Measurements from ENCODE around the gene IPMK.
"Not testable (repeated sequence)": the region's sequence is repeated elsewhere in the genome, so short reads cannot be mapped to it uniquely, and the experiment has no call there.

IPMK gene

DNA sequence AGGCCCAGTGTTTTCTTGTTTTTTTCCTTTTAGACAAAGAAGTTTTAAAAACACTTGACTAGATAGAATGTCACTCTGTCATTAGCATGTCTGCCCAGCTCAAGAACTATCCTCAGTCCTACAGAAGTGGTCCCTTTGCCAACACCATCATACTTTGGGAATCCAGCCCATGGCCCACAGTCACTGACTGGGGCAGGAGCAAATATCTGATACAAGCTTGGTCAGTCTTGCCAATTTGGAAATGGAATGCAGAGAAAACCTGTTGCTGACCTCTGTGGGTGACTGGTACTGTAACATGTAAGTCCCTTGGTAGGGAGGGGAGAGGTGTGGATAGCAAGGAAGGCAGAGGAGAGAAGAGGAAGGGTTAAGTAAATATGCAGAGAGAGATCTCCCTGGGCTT, 47.8 kb downstream of the IPMK start:
- DNase-seq: no peak

DNA sequence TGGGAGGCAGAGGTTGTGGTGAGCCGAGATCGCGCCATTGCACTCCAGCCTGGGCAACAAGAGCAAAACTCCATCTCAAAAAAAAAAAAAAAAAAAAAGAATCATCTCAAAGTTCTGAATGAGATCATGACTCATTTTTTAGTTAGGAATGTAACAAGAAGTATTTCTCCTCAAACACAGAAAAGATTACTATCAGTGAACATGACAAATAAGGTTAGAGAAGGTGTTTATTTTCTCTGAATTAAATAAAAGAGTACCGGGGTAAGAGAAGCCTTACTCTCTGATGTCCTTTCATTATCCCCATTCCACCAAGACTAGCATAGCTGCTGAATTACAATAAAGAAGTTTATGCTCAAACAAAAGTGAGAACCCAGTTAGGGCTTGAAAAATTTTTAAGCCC, 50.1 kb downstream of the IPMK start:
- DNase-seq: no peak

DNA sequence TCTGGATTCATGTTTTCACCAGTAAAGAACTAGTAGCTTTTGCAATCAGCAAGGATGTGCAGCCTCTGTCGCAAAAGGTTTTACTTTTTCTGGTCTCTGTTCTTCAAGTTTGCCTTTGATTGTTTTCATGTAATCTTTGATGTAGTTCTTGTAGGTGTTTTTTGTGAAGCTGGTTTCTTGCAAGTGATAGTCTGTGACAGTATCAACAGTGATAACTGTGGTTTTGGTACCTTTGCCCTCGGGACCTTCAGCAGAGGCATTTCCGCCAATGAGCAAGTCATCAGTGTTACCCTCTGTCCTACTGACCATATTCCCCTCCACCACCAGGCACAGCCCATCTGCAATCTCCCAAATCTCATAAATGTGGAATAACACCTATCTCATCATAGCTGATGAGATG, 55.1 kb downstream of the IPMK start:
- DNase-seq: no peak

DNA sequence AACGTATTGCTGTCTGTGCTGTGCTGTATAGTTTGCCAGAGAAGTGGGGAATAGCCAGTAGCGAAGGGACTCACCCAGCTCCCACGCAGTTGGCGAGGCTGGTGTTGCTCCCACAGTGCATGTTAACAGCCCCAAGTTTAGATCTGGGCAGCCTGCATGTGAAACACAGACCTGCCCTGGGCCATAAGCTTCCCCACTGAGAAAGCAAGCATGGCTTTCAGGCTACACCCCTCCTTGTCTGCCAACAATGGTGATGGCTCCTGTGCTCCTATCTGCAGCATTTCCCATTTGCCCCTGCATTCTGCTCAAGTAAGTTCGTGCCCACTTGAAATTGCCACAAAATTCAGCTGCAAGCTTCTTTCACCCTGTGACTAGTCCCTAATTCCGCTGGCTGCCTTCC, 57.5 kb downstream of the IPMK start:
- DNase-seq: no peak

DNA sequence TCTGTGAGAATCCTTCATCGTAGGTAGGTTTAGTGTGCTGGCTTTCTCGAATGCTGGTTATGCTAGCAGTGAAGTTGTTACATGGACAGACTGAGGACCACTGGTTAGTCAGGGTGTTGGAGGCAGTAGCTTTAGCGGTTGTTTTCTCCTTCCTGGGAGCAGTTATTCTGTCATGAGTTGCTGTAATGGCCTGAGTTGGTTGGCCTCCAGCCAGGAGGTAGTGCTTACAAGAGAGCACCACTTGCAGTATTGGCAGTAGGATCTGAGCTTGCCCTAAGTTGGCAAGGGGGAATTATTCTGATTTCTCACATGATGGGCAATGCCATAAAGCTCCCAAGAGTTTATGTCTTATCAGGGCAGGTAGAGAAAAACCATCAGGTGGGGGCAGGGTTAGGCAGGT, 58.0 kb downstream of the IPMK start:
- DNase-seq: no peak

DNA sequence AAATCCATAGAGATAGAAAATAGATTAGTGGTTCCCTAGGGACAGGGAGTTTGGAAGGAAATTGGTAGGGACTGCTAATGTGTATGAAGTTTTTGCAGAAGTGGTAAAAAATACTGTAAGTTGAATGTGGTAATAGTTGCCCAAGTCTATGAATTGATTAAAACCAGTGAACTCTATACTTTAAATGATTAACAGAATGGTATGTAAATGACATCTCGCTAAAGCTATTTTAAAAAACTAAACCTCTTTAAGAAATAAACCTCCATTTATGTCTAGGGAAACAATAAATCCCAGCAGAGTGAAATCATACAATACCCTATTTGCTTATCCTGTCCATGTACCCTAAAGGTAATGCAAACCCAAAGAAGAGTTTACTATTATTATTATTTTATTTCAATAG, 61.4 kb downstream of the IPMK start:
- no peak for DNase-seq

DNA sequence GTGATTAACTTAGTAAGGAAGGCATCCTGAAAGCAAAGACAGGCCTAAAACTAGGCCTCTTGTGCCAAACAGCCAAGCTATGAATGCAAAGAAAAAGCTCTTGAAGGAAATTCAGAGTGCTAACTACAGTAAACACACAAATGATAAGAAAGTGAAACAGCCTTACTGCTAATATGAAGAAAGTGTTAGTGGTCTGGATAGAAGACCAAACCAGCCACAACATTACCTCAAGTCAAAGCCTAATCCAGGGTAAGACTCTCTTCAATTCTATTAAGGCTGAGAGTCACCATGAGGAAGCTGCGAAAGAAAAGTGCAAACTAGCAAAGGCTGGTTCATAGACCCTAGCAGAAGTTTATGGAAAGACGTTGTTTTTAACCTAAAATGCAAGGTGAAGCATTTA, 66.0 kb downstream of the IPMK start:
- no peak for DNase-seq

DNA sequence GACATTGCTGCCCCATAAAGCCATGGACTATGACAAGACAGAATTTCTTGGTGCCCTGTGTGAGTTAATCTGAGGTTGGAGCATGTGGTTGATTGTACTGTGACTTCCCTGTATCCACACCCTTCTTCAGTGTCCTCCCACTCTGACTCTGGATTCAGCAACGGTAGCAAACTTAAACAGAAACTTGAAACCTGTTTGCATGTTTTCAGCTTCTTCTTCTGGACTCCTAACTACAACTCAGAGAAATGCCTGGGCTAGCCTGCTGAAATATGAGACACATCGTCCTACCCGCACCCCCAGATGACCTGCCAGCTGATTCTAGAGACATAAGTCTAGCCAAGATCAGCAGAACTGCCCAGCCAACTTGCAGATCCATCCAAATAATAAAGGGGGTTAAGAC, 78.4 kb downstream of the IPMK start:
- no peak for DNase-seq

DNA sequence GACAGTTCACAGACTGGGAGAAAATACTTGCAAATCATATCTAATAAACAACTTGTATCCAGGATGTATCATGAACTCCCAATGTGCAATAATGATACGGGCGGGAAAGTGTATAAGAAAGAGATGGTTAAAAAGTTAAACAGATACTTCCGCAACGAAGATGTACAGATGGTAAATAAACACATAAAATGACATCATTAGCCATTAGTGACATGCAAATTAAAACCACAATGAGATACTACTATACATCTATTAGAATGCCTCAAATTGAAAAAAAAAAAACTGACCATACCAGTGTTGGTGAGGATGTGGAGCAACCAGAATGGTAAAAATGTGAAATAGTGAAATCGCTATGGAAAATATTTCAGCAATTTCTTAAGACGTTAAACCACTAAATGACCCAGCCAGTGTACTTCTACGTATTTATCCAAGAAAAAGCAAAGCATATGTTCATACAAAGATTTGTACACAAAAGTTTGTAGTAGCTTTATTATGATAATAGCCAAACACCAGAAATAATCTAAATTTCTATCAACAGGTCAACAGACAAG, 83.5 kb downstream of the IPMK start:
- no peak for DNase-seq

DNA sequence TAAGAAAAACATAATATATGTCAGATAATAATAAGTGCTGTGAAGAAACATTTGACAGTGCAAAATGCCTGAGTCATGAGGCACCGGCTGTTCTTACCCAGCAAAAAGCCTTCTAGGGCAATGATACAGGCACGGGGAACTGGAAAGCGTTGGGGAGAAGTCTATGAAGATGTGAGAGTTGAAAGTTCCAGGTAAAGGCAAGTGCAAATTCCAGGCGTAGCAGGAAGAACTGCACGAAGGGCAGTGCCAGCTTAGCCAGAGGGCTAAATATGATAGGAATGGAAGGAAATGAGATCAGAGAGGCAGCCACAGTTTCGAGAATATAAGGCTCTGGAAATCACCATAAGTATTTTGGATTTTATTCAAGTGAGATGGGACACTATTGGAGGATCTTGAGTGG, 87.0 kb downstream of the IPMK start:
- no peak for DNase-seq

DNA sequence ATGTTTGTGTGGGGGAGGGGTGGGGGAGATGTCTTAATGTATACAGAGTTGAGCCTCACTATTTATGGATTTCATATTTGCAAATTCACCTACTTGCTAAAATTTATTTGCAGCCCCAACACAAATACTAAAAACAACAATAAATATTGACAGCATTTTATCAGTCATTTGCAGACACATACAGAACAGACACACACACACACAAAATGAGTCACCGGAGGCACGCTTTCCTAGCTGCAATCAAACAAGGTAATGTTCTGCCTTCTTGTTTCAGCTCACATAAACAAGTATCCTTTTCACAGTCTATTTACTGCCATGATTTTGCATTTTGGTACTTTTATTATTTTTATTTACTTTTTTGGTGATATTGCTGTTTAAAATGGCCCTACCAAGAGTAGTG, 88.5 kb downstream of the IPMK start:
- no peak for DNase-seq

DNA sequence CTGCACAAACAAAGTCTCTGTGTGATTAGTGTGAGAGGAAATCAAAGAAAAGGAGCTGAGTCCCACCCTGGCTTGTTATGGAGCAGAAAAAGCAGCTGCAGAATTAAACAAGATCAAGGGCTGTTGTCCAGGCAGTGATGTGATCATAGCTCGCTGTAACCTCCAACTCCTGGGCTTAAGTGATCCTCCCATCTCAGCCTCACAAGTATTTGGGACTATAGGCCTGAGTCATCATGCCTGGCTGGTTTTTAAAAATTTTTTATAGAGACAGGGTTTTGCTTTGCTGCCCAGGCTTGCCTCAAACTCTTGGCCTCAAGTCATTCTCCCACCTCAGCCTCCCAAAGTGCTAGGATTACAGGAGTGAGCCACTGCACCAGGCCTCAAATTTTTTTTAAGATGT, 88.9 kb downstream of the IPMK start:
- no peak for DNase-seq

DNA sequence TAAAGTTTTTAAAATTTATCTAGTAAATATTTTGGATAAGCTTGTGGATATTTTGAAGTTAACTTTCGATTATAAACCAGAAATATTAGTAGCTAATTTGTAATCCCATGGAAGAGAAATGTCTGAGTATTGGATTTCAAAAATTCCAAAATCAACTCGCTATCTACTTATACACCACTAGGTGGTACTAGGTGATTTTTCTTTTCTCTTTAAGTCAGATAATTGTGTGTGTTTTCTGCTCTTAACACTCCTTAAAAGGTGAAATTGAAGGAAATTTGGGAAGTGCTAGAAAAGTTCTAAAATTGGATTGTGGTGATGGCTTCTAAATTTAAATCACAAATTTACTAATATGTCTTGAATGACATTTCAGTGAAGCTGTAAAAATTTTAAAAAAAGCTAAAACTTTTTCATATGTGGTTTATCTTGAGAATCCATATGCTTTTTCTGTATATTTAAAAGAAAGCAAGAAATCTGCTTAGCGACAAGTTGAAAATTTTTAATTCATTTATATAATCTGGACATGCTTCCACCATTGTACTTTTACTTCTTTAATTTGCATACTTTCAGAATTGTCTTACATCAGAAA, 90.2 kb downstream of the IPMK start:
- no peak for DNase-seq

DNA sequence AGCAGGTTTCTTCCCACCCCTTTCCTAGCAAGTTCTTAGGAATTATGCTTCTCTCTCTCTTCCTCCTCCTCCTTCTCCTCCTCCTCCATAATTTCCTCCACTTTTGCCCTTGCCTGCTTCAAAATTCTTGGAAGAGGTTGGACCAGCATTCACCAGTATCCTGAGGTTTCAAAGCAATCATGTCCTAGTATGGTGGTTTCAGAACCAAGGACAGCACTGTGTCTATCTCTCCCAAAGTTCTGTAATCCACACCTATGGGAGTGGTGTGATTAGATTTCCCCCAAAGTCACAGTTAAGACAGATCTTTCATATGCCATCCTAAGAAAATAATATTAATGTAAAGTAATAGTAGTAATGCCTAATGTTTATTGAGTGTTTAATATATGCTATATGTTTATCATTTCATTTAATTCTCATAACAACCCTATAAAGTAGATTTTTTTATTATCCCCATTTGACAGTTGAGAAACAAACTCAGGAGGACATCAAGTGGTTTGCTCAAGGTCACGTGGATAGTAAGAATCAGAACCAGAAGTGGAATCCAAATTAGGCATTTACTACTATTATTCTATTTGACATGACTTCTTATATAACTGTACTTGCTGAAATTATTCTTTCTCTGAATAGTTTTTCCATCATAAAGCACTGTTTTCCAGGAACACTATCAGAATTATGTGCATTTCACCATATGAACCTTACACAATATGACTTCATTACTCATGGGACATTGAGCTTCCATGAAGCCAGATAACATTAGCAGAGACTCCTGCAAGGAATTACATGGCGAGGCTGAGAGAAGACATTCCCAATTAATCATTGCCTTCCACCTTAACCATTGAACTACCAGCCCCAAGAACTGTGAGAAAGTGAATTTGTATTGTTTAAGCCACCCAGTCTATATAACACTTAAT, 91.4 kb downstream of the IPMK start:
- no peak for DNase-seq

DNA sequence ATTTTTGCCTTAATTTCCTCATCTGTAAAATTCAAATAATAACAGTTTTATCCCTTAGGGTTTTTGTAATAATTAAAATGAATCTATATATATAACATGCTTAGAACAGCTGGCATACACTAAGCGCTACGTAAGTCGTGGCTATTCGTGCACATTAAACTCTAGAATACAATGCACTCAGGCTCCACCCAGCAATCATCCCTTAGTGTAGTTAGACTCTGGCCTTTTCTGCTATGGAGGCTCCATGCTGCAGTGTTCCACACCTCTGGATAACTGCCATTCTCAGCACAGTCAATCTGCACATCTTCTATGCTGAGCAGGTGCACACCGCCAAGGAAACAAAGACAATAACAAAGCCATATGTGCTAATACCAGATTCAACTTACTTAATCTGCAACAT, 92.9 kb downstream of the IPMK start:
- no peak for DNase-seq

DNA sequence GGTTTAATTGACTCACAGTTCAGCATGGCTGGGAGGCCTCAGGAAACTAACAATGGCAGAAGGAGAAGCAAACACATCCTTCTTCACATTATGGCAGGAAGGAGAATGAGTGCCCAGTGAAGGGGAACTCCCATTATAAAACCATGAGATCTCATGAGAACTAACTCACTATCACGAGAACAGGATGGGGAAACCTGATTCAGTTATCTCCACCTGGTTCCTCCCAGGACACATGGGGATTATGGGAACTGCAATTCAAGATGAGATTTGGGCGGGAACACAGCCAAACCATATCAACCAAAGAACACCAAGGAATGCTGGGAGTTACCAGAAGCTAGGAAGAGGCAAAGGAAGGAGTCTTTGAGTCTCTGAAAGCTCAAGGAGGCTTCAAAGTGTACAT, 94.3 kb downstream of the IPMK start:
- no peak for DNase-seq

DNA sequence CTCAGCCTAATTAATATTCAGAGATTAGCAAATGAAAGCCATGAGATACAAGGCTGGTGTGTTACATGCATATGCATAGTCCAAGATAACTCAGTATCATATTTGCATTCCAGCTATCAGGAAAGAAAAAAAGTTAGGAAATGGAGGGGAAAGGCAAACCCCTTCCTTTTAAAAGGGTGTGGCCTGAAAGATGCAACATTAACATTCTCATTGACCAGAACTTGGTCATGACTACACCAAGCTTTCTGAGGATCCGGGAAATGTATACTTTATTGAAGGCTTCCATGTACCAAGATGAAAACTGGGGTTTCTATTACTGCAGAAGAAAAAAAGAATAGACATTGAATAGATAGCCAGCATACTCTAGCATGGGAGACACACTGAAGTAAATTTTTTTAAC, 96.5 kb downstream of the IPMK start:
- no peak for DNase-seq

DNA sequence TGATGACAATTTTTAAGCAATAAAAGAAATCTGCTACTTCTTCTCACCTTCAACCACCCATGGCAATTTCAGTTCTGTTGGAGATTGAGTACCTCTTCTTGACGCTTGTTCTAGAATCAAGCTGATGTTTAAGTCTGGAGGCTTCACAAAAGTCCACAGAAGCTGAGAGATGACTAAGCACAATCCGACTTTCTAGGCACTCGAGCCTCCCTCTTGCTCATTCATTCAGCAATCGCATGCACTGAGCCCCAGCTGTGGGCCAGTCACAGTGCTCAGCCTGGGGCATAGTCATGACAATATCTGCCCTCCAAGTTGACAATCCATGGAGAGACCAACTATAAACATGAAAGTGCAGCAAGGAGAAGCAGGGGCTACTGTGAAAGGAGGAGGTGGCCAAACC, 103.2 kb downstream of the IPMK start:
- no peak for DNase-seq

DNA sequence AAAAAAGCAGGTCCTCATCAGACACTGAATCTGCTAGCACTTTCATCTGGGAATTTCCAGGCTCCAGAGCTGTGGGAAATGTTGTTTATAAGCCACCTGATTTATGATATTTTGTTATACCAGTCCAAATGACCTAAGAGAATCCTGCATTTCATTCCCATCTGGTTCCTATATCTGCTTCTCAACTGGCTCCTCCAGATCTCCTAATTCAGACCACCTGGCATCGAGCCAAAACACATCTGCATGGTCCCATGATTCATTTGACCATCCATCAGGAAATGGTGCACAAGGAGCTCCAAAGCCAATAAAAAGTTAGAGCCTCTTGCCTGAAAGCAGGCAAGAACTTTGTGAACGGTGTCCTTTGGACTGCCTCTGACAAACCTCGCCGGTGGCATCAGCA, 108.9 kb downstream of the IPMK start:
- DNase-seq: no peak

DNA sequence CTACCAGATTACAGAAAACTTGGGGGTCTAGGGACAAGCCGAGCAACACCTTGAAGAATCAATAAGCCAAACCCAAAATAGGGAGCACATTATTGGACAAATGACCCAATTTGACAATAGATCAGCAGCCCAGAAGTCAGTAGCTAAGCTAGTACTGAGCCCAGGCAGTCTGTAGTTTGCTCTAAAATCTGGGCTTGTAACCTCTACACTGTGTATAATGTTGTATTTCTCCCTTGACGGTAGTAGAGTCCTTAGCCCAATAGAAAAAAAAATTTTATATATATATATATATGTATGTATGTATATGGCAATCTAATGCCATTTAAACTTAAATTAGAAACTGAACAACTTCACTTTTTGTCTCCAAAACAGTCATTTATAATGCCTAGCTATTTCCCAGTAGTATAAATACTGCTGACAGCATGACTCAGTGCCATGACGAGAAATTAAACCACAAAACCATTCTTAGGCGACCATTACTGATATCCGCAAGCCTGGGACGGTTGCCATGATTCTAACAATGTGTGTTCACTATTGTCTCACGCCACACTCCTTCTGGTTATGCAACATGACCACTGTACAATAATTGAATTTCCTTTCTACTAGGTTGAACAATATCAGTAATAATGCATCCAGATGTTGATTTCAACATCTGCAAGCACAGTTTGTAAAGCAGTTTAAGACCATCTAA, 110.5 kb downstream of the IPMK start:
- no peak for DNase-seq

DNA sequence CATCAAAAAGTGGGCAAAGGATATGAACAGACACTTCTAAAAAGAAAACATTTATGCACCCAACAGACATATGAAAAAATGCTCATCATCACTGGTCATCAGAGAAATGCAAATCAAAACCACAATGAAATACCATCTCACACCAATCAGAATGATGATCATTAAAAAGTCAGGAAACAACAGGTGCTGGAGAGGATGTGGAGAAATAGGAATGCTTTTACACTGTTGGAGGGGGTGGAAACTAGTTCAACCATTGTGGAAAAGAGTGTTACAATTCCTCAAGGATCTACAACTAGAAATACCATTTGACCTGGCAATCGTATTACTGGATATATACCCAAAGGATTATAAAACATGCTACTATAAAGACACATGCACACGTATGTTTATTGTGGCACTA, 111.8 kb downstream of the IPMK start:
- not testable (repeated sequence) for DNase-seq

DNA sequence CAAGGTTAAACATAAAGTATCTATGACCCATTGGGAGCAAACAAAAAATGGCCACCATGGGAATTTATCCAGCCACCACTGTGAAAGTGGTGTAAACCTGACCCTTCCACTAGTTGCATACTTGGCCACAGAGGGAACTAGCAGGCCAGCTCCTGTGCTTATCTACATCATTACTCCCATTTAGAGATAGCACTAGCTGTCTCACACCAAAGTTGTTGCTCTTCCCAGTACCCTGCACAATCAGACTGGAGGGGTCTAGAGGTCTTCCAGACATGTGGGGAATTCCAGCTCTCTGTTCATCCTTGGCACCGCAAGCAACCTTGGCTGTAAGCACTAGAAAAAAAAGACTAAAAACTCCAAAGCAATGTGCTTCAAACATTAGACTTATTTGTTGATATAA, 113.9 kb downstream of the IPMK start:
- DNase-seq: no peak

DNA sequence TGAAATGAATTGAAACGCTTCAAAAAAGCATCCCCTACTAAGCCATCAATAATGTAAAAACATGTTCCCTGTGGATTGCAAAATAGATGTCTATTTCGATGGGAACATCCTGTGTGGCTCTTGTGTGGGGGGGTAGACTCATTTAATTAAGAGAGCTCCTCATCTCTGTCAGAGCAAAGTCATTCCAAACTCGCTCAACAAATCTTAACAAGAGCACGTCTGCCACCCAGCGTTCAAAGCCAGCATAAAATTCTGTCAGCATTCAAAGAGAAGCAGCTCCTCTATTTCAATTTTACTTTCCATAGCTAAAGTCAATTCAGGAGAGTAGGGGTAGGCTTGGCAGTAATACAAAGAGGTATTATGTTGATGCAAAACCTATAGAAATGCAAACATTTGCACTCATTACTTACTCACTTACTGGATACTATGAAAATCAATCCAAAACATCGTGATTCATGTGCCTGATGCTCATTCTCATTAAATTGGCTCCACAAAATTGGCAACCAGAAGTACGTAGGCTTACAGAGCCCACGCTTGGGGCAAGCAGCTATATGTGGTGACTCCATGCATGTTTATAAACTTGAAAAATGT, 114.9 kb downstream of the IPMK start:
- no peak for DNase-seq

DNA sequence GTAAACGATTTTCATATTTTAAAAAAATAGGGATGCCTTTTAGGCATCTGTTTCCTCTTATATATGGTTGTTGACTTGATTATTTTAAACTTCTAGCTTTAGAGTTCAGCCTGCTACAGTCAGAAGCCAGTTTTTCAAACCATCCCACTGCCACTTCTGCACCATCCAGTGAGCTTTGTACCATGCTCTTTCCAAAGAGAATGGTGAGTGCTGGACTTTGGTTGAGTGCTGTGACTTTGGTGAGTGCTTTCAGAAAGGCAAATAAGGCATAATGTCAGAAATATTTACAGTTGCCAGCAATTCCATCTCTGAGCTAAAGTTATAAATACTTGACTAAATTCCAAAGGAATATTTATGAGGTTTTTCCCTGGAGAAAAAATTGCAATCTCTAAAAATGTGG, 117.4 kb downstream of the IPMK start:
- DNase-seq: no peak

Measured in activated CD4-positive, alpha-beta T cell treated with anti-CD3 and anti-CD28 coated beads for 1 hour (primary cell).